Progenitor cell of endocrine pancreas (in vitro differentiated cells): ENCODE data around the gene IGF2BP1. TPM values are rescaled to one million over a fixed set of nuclear protein-coding genes. Genes with fewer than 3 reads are reported as not detected.

ENCODE experiments used
- DNase-seq: peaks from one replicate; pipeline ENCODE4 v3.0.0; 2021; ENCODE audit warnings: low spot score; ENCODE audit not compliant: unreplicated experiment
- H3K27ac Mint-ChIP-seq: 2 replicates; pipeline ENCODE4 v1.8.0; 2021; ENCODE audit warnings: mild to moderate bottlenecking, moderate library complexity, mixed read lengths
- H3K27me3 Mint-ChIP-seq: 2 replicates; pipeline ENCODE4 v1.8.0; 2021; ENCODE audit warnings: mixed read lengths
- H3K36me3 Mint-ChIP-seq: 2 replicates; pipeline ENCODE4 v1.8.0; 2022; ENCODE audit warnings: mixed read lengths; ENCODE audit not compliant: insufficient read depth
- H3K4me1 Mint-ChIP-seq: 2 replicates; pipeline ENCODE4 v1.8.0; 2021; ENCODE audit warnings: low read depth, mixed read lengths
- H3K4me3 Mint-ChIP-seq: 2 replicates; pipeline ENCODE4 v1.8.0; 2021; ENCODE audit warnings: low read depth, mild to moderate bottlenecking, moderate library complexity, mixed read lengths
- H3K9me3 Mint-ChIP-seq: 2 replicates; pipeline ENCODE4 v1.8.0; 2021; ENCODE audit warnings: low read depth, mixed read lengths
- CTCF ChIP-seq: fragments of 200-600 bp; sonication (generic); IDR thresholded peaks from one replicate; pipeline ENCODE4 v1.5.0; 2021; ENCODE audit warnings: antibody characterized with exemption, mild to moderate bottlenecking; ENCODE audit not compliant: unreplicated experiment
- total RNA-seq: library from RNA; stranded (reverse); gene quantifications from 2 replicates; pipeline ENCODE4 v1.2.1, GENCODE V29; 2021

Gene IGF2BP1
- total RNA-seq, 1 donor from 2014 or later = 326 TPM

GRCh38 chr17:49085565-49086315, 88.6 kb downstream of the IGF2BP1 start:
- peaks cover 8% of the 10 kb centered on the region for H3K4me1 Mint-ChIP-seq
- H3K9me3 Mint-ChIP-seq = no peaks in the 10 kb centered on the region
- peaks cover 17% of the 10 kb centered on the region for H3K27me3 Mint-ChIP-seq
- no peak for DNase-seq
- H3K4me3 Mint-ChIP-seq = no peak overlapping the region
- TF ChIP-seq CTCF = no peak
- H3K27ac Mint-ChIP-seq = no peak overlapping the region
- H3K36me3 Mint-ChIP-seq = no peaks in the 10 kb centered on the region

- Mint-ChIP-seq H3K4me1 (peaks cover 8% of the 10 kb centered on the region), H3K27ac (no peak overlapping the region), H3K4me3 (no peak overlapping the region), H3K36me3 (no peaks in the 10 kb centered on the region), H3K9me3 (no peaks in the 10 kb centered on the region), H3K27me3 (peaks cover 17% of the 10 kb centered on the region)
- no peak for DNase-seq
- no peak for TF ChIP-seq CTCF
These were observed 89.1 kb downstream of the IGF2BP1 start for GRCh38 chr17:49086316-49086605.

- no peak for DNase-seq
- H3K4me3 Mint-ChIP-seq = no peak overlapping the region
- no peak for TF ChIP-seq CTCF
- no peak overlapping the region for H3K27ac Mint-ChIP-seq
- H3K4me1 Mint-ChIP-seq = peaks cover 8% of the 10 kb centered on the region
- H3K36me3 Mint-ChIP-seq = no peaks in the 10 kb centered on the region
- H3K9me3 Mint-ChIP-seq = no peaks in the 10 kb centered on the region
- H3K27me3 Mint-ChIP-seq = peaks cover 17% of the 10 kb centered on the region
These were observed 89.5 kb downstream of the IGF2BP1 start for GRCh38 chr17:49086649-49087048.

GRCh38 chr17:49089094-49089493, 91.9 kb downstream of the IGF2BP1 start:
- Mint-ChIP-seq H3K27ac (no peak overlapping the region), H3K27me3 (peaks cover 13% of the 10 kb centered on the region), H3K36me3 (no peaks in the 10 kb centered on the region), H3K9me3 (no peaks in the 10 kb centered on the region), H3K4me1 (peaks cover 8% of the 10 kb centered on the region), H3K4me3 (no peak overlapping the region)
- DNase-seq = no peak
- TF ChIP-seq CTCF = no peak

- TF ChIP-seq CTCF = no peak
- Mint-ChIP-seq H3K27ac (no peak overlapping the region), H3K4me1 (peaks cover 6% of the 10 kb centered on the region), H3K9me3 (no peaks in the 10 kb centered on the region), H3K27me3 (peaks cover 6% of the 10 kb centered on the region), H3K36me3 (no peaks in the 10 kb centered on the region), H3K4me3 (no peak overlapping the region)
- no peak for DNase-seq
These were observed 93.9 kb downstream of the IGF2BP1 start for GRCh38 chr17:49090878-49091594.
